Measurements from ENCODE around the gene TNS2.

Gene TNS2

GRCh38 chr12:53042607-53043454 is 7.0 kb upstream of the TNS2 start:
- no peak overlapping the region for H3K4me3 ChIP-seq (ENCODE audit: low read depth, low read length)
- no peak for DNase-seq (ENCODE audit: low read depth)

- DNase-seq (ENCODE audit: low read depth): no peak
Measured at GRCh38 chr12:53044052-53044581, 5.7 kb upstream of the TNS2 start.

GRCh38 chr12:53044896-53045695 is 4.8 kb upstream of the TNS2 start:
- H3K4me3 ChIP-seq (ENCODE audit: low read depth, low read length): no peak overlapping the region
- DNase-seq (ENCODE audit: low read depth): no peak

More at GRCh38 chr12:53044052-53044581, 5.7 kb upstream of the TNS2 start:
- H3K4me3 ChIP-seq (ENCODE audit: low read depth, low read length): no peak overlapping the region

GRCh38 chr12:53045696-53046045 is 4.2 kb upstream of the TNS2 start:
- H3K4me3 ChIP-seq (ENCODE audit: low read depth, low read length): peak overlapping the region; percentile 63
- DNase-seq (ENCODE audit: low read depth): no peak

GRCh38 chr12:53046655-53047220 is 3.1 kb upstream of the TNS2 start:
- H3K4me3 ChIP-seq (ENCODE audit: low read depth, low read length): peak overlapping the region; percentile 63
- DNase-seq (ENCODE audit: low read depth): peak; percentile 79

GRCh38 chr12:53047221-53048032 is 2.4 kb upstream of the TNS2 start:
- DNase-seq (ENCODE audit: low read depth): peak; percentile 64
- H3K4me3 ChIP-seq (ENCODE audit: low read depth, low read length): peak overlapping the region; percentile 71

GRCh38 chr12:53048033-53048779 is 1.7 kb upstream of the TNS2 start:
- H3K4me3 ChIP-seq (ENCODE audit: low read depth, low read length): peak overlapping the region; percentile 71
- DNase-seq (ENCODE audit: low read depth): no peak

GRCh38 chr12:53048780-53049401 is 974 bp upstream of the TNS2 start:
- peak overlapping the region; percentile 71 for H3K4me3 ChIP-seq (ENCODE audit: low read depth, low read length)
- DNase-seq (ENCODE audit: low read depth): peak; percentile 68

GRCh38 chr12:53050426-53051057 is 677 bp downstream of the TNS2 start:
- peak overlapping the region; percentile 71 for H3K4me3 ChIP-seq (ENCODE audit: low read depth, low read length)

GRCh38 chr12:53051058-53051880 is 1.4 kb downstream of the TNS2 start:
- DNase-seq (ENCODE audit: low read depth): peak; percentile 60

More at GRCh38 chr12:53050426-53051057, 677 bp downstream of the TNS2 start:
- no peak for DNase-seq (ENCODE audit: low read depth)

GRCh38 chr12:53051881-53052412 is 2.1 kb downstream of the TNS2 start:
- peak overlapping the region; percentile 71 for H3K4me3 ChIP-seq (ENCODE audit: low read depth, low read length)
- no peak for DNase-seq (ENCODE audit: low read depth)

More at GRCh38 chr12:53051058-53051880, 1.4 kb downstream of the TNS2 start:
- peak overlapping the region; percentile 71 for H3K4me3 ChIP-seq (ENCODE audit: low read depth, low read length)

- H3K4me3 ChIP-seq (ENCODE audit: low read depth, low read length): peak overlapping the region; percentile 71
- DNase-seq (ENCODE audit: low read depth): peak; percentile 56
Measured at GRCh38 chr12:53052419-53053217, 2.8 kb downstream of the TNS2 start.

- no peak for DNase-seq (ENCODE audit: low read depth)
- H3K4me3 ChIP-seq (ENCODE audit: low read depth, low read length): peak overlapping the region; percentile 46
Measured at GRCh38 chr12:53053218-53054111, 3.6 kb downstream of the TNS2 start.

- peak; percentile 56 for DNase-seq (ENCODE audit: low read depth)
- H3K4me3 ChIP-seq (ENCODE audit: low read depth, low read length): peak overlapping the region; percentile 46
Measured at GRCh38 chr12:53054112-53054878, 4.4 kb downstream of the TNS2 start.
